Subcutaneous adipose tissue (tissue), 4 donors: ENCODE data around the gene PRR13. TPM values are rescaled to one million over a fixed set of nuclear protein-coding genes. Genes with fewer than 3 reads are reported as not detected.

Experiments used
- CTCF ChIP-seq: fragments of 450-650 bp; IDR thresholded peaks from one replicate; pipeline ENCODE4 v1.5.1; 2016; ENCODE audit warnings: low read depth, mild to moderate bottlenecking, control low read depth, antibody characterized with exemption, moderate library complexity
- total RNA-seq, 4 donors: library from RNA; depleted of rRNA; stranded (reverse); fragments of >200 nt; gene quantifications; one replicate each; pipeline ENCODE4 v1.1.0, GENCODE V29; 2016

The PRR13 gene
- total RNA-seq, 4 donors from 2014 or later, result 57.7 to 83.1 (median 71.0) TPM

GRCh38 chr12:53474819-53475218 is 33.3 kb downstream of the PRR13 start:
- no peak for TF ChIP-seq CTCF

- no peak for TF ChIP-seq CTCF
Measured at GRCh38 chr12:53476769-53477209, 35.3 kb downstream of the PRR13 start.

GRCh38 chr12:53478865-53479264 is 37.3 kb downstream of the PRR13 start:
- no peak for TF ChIP-seq CTCF

- no peak for TF ChIP-seq CTCF
Measured at GRCh38 chr12:53479331-53479730, 37.8 kb downstream of the PRR13 start.

GRCh38 chr12:53480491-53481442 is 39.2 kb downstream of the PRR13 start:
- no peak for TF ChIP-seq CTCF

- TF ChIP-seq CTCF, result no peak
Measured at GRCh38 chr12:53481939-53482586, 40.5 kb downstream of the PRR13 start.

- TF ChIP-seq CTCF, result no peak
Measured at GRCh38 chr12:53482626-53483168, 41.2 kb downstream of the PRR13 start.
